Activated CD4-positive, alpha-beta T cell treated with anti-CD3 and anti-CD28 coated beads, Interleukin-2, amount 10 ng/mL, durations not matched to agents 24 days and 14 days (primary cell): ENCODE data around the gene PRR22. TPM values are rescaled to one million over a fixed set of nuclear protein-coding genes. Genes with fewer than 3 reads are reported as not detected.

Experiments
- DNase-seq: peaks from one replicate; pipeline ENCODE4 v3.0.0; 2022
- H3K27ac Mint-ChIP-seq: one replicate; pipeline ENCODE4 v1.8.0; 2022; ENCODE audit warnings: mild to moderate bottlenecking, mixed read lengths
- H3K27me3 Mint-ChIP-seq: one replicate; pipeline ENCODE4 v1.8.0; 2022; ENCODE audit warnings: mixed read lengths
- H3K36me3 Mint-ChIP-seq: one replicate; pipeline ENCODE4 v1.8.0; 2022; ENCODE audit warnings: low read depth, mild to moderate bottlenecking, mixed read lengths
- H3K4me1 Mint-ChIP-seq: one replicate; pipeline ENCODE4 v1.8.0; 2021; ENCODE audit warnings: mixed read lengths
- H3K4me3 Mint-ChIP-seq: one replicate; pipeline ENCODE4 v1.8.0; 2022; ENCODE audit warnings: mild to moderate bottlenecking, moderate library complexity, mixed read lengths
- H3K9me3 Mint-ChIP-seq: one replicate; pipeline ENCODE4 v1.8.0; 2021; ENCODE audit warnings: mixed read lengths
- intact Hi-C: fragments of 100-400 bp; cut with micrococcal nuclease; formaldehyde crosslinking; loops from one replicate; pipeline ENCODE4 v1.15.1; 2023
- total RNA-seq: library from RNA; stranded (reverse); gene quantifications from 2 replicates; pipeline ENCODE4 v1.2.3, GENCODE V29; 2022

The PRR22 gene
- total RNA-seq, 1 donor from 2014 or later: 6.7 TPM

GRCh38 chr19:5823579-5824281, 39.2 kb upstream of the PRR22 start:
- Mint-ChIP-seq H3K9me3 (no peaks in the 10 kb centered on the region), H3K36me3 (no peaks in the 10 kb centered on the region), H3K27ac (no peak overlapping the region), H3K27me3 (no peaks in the 10 kb centered on the region), H3K4me1 (peaks cover 8% of the 10 kb centered on the region), H3K4me3 (no peak overlapping the region)
- DNase-seq: peak; percentile 57
- intact Hi-C loops: loop anchor here (10.0 kb wide), 1 partner anchor 141 kb away; no protein-coding TSS in a partner anchor

- Mint-ChIP-seq H3K36me3 (no peaks in the 10 kb centered on the region), H3K4me3 (no peak overlapping the region), H3K27ac (no peak overlapping the region), H3K9me3 (no peaks in the 10 kb centered on the region), H3K27me3 (no peaks in the 10 kb centered on the region), H3K4me1 (peaks cover 4% of the 10 kb centered on the region)
- intact Hi-C loops: loop anchor here (10.0 kb wide), 1 partner anchor 142 kb away; no protein-coding TSS in a partner anchor
- DNase-seq: no peak
Measured at GRCh38 chr19:5822181-5822844, 37.8 kb upstream of the PRR22 start.

- no peaks in the 10 kb centered on the region for H3K27me3 Mint-ChIP-seq
- no peaks in the 10 kb centered on the region for H3K36me3 Mint-ChIP-seq
- no peak overlapping the region for H3K4me3 Mint-ChIP-seq
- intact Hi-C loops: loop anchor here (10.0 kb wide), 1 partner anchor 143 kb away; no protein-coding TSS in a partner anchor
- H3K4me1 Mint-ChIP-seq: no peaks in the 10 kb centered on the region
- H3K9me3 Mint-ChIP-seq: no peaks in the 10 kb centered on the region
- DNase-seq: no peak
- no peak overlapping the region for H3K27ac Mint-ChIP-seq
Measured at GRCh38 chr19:5821521-5822180, 37.1 kb upstream of the PRR22 start.

- Mint-ChIP-seq H3K36me3 (no peaks in the 10 kb centered on the region), H3K9me3 (no peaks in the 10 kb centered on the region), H3K4me3 (no peak overlapping the region), H3K27ac (no peak overlapping the region), H3K27me3 (no peaks in the 10 kb centered on the region), H3K4me1 (no peaks in the 10 kb centered on the region)
- intact Hi-C loops: loop anchor here (10.0 kb wide), 1 partner anchor 144 kb away; no protein-coding TSS in a partner anchor
- peak; percentile 53 for DNase-seq
Measured at GRCh38 chr19:5820785-5821184, 36.2 kb upstream of the PRR22 start.

- Mint-ChIP-seq H3K4me3 (no peak overlapping the region), H3K4me1 (no peaks in the 10 kb centered on the region), H3K27me3 (no peaks in the 10 kb centered on the region), H3K36me3 (no peaks in the 10 kb centered on the region), H3K27ac (no peak overlapping the region), H3K9me3 (no peaks in the 10 kb centered on the region)
- DNase-seq: no peak
- intact Hi-C loops: no loop called here
Measured at GRCh38 chr19:5818594-5818993, 34.0 kb upstream of the PRR22 start.

GRCh38 chr19:5817218-5817617, 32.7 kb upstream of the PRR22 start:
- H3K9me3 Mint-ChIP-seq: no peaks in the 10 kb centered on the region
- no peak for DNase-seq
- intact Hi-C loops: no loop called here
- no peaks in the 10 kb centered on the region for H3K36me3 Mint-ChIP-seq
- H3K27ac Mint-ChIP-seq: no peak overlapping the region
- H3K27me3 Mint-ChIP-seq: no peaks in the 10 kb centered on the region
- H3K4me1 Mint-ChIP-seq: no peaks in the 10 kb centered on the region
- no peak overlapping the region for H3K4me3 Mint-ChIP-seq

GRCh38 chr19:5814852-5815246, 30.3 kb upstream of the PRR22 start:
- H3K4me3 Mint-ChIP-seq: no peak overlapping the region
- no peaks in the 10 kb centered on the region for H3K36me3 Mint-ChIP-seq
- no peaks in the 10 kb centered on the region for H3K4me1 Mint-ChIP-seq
- no peaks in the 10 kb centered on the region for H3K9me3 Mint-ChIP-seq
- DNase-seq: no peak
- intact Hi-C loops: no loop called here
- no peak overlapping the region for H3K27ac Mint-ChIP-seq
- no peaks in the 10 kb centered on the region for H3K27me3 Mint-ChIP-seq

- DNase-seq: no peak
- Mint-ChIP-seq H3K9me3 (no peaks in the 10 kb centered on the region), H3K36me3 (no peaks in the 10 kb centered on the region), H3K4me3 (no peak overlapping the region), H3K27ac (no peak overlapping the region), H3K4me1 (no peaks in the 10 kb centered on the region), H3K27me3 (no peaks in the 10 kb centered on the region)
- intact Hi-C loops: no loop called here
Measured at GRCh38 chr19:5814123-5814851, 29.7 kb upstream of the PRR22 start.

GRCh38 chr19:5811117-5811516, 26.6 kb upstream of the PRR22 start:
- intact Hi-C loops: no loop called here
- Mint-ChIP-seq H3K9me3 (no peaks in the 10 kb centered on the region), H3K4me3 (no peak overlapping the region), H3K27ac (no peak overlapping the region), H3K36me3 (no peaks in the 10 kb centered on the region), H3K27me3 (peaks cover 15% of the 10 kb centered on the region), H3K4me1 (no peaks in the 10 kb centered on the region)
- no peak for DNase-seq

- H3K36me3 Mint-ChIP-seq: no peaks in the 10 kb centered on the region
Measured at GRCh38 chr19:5809469-5809868, 24.9 kb upstream of the PRR22 start.

GRCh38 chr19:5809053-5809452, 24.5 kb upstream of the PRR22 start:
- no peaks in the 10 kb centered on the region for H3K36me3 Mint-ChIP-seq
- H3K27ac Mint-ChIP-seq: no peak overlapping the region
- no peaks in the 10 kb centered on the region for H3K9me3 Mint-ChIP-seq
- no peak overlapping the region for H3K4me3 Mint-ChIP-seq
- H3K27me3 Mint-ChIP-seq: peaks cover 25% of the 10 kb centered on the region
- intact Hi-C loops: no loop called here
- peaks cover 6% of the 10 kb centered on the region for H3K4me1 Mint-ChIP-seq
- DNase-seq: no peak

More at GRCh38 chr19:5809469-5809868, 24.9 kb upstream of the PRR22 start:
- Mint-ChIP-seq H3K27me3 (peaks cover 21% of the 10 kb centered on the region), H3K4me3 (no peak overlapping the region), H3K27ac (no peak overlapping the region), H3K9me3 (no peaks in the 10 kb centered on the region), H3K4me1 (peaks cover 2% of the 10 kb centered on the region)
- intact Hi-C loops: no loop called here
- no peak for DNase-seq

GRCh38 chr19:5808120-5808816, 23.7 kb upstream of the PRR22 start:
- intact Hi-C loops: no loop called here
- H3K36me3 Mint-ChIP-seq: no peaks in the 10 kb centered on the region
- H3K27me3 Mint-ChIP-seq: peaks cover 26% of the 10 kb centered on the region
- peak; percentile 53 for DNase-seq
- no peak overlapping the region for H3K27ac Mint-ChIP-seq
- peaks cover 9% of the 10 kb centered on the region for H3K4me1 Mint-ChIP-seq
- no peaks in the 10 kb centered on the region for H3K9me3 Mint-ChIP-seq
- H3K4me3 Mint-ChIP-seq: no peak overlapping the region

GRCh38 chr19:5806905-5807304, 22.4 kb upstream of the PRR22 start:
- Mint-ChIP-seq H3K4me3 (no peak overlapping the region), H3K4me1 (peaks cover 14% of the 10 kb centered on the region)
- peak; percentile 57 for DNase-seq

More at GRCh38 chr19:5806905-5807304, 22.4 kb upstream of the PRR22 start:
- peaks cover 32% of the 10 kb centered on the region for H3K27me3 Mint-ChIP-seq
- no peaks in the 10 kb centered on the region for H3K36me3 Mint-ChIP-seq
- H3K9me3 Mint-ChIP-seq: no peaks in the 10 kb centered on the region
- no peak overlapping the region for H3K27ac Mint-ChIP-seq
- intact Hi-C loops: no loop called here
